SU-DHL-6 (cell line): Measurements from ENCODE around the gene CA12.

Experiments
- H2AFZ ChIP-seq: fragments of 200-600 bp; sonication (generic); 2 replicates; pipeline ENCODE4 v1.6.1; 2014; ENCODE audit warnings: low read depth, mild to moderate bottlenecking, moderate library complexity, mixed read lengths, antibody characterized with exemption, low read length; ENCODE audit not compliant: severe bottlenecking
- H3F3A ChIP-seq: fragments of 200-600 bp; shearing (Covaris generic); 2 replicates; pipeline ENCODE4 v1.6.0; 2016; ENCODE audit warnings: antibody characterized with exemption, mild to moderate bottlenecking; ENCODE audit not compliant: insufficient read depth
- H3K27ac ChIP-seq: fragments of 200-600 bp; sonication (generic); 2 replicates; pipeline ENCODE4 v1.5.1; 2016; ENCODE audit warnings: low read depth, mild to moderate bottlenecking, low read length, moderate library complexity, mixed read lengths
- H3K27me3 ChIP-seq: fragments of 200-600 bp; sonication (generic), shearing (Covaris generic); 2 replicates; pipeline ENCODE4 v1.6.0; 2014; ENCODE audit warnings: mild to moderate bottlenecking, low read length
- H3K36me3 ChIP-seq: fragments of 200-600 bp; sonication (generic); 2 replicates; pipeline ENCODE4 v1.6.1; 2014; ENCODE audit warnings: mild to moderate bottlenecking, low read length, mixed read lengths
- H3K4me2 ChIP-seq: fragments of 300-600, 200-600 bp; shearing (Covaris generic), sonication (generic); 2 replicates; pipeline ENCODE4 v1.6.0; 2014; ENCODE audit warnings: low read length, low read depth, mild to moderate bottlenecking; ENCODE audit not compliant: poor library complexity, severe bottlenecking
- H3K4me3 ChIP-seq: fragments of 200-600 bp; sonication (generic); 2 replicates; pipeline ENCODE4 v1.5.1; 2014; ENCODE audit warnings: antibody characterized with exemption, low read length, mild to moderate bottlenecking, mixed read lengths; ENCODE audit not compliant: insufficient read depth, poor library complexity, severe bottlenecking
- H3K79me2 ChIP-seq: fragments of 200-600 bp; sonication (generic); 2 replicates; pipeline ENCODE4 v1.6.1; 2014; ENCODE audit warnings: mild to moderate bottlenecking, low read length, moderate library complexity; ENCODE audit not compliant: insufficient read depth
- H3K9ac ChIP-seq: fragments of 200-600 bp; sonication (generic); 2 replicates; pipeline ENCODE4 v1.7.0; 2014; ENCODE audit warnings: mild to moderate bottlenecking, low read length
- H3K9me2 ChIP-seq: fragments of 200-600 bp; sonication (generic); replicated peaks from 2 replicates; pipeline ENCODE4 v1.6.1; 2014; ENCODE audit warnings: low read length; ENCODE audit not compliant: insufficient read depth
- H3K9me3 ChIP-seq: fragments of 200-600 bp; sonication (generic); 2 replicates; pipeline ENCODE4 v1.6.1; 2014; ENCODE audit warnings: low read length, mixed read lengths; ENCODE audit not compliant: insufficient read depth
- H4K20me1 ChIP-seq: fragments of 200-600 bp; sonication (generic); 2 replicates; pipeline ENCODE4 v1.6.1; 2014; ENCODE audit warnings: low read depth, mild to moderate bottlenecking, antibody characterized with exemption, low read length, moderate library complexity, mixed read lengths
- EZH2phosphoT487 ChIP-seq: fragments of 200-600 bp; sonication (generic), shearing (Covaris generic); conservative IDR thresholded peaks from 2 replicates; pipeline ENCODE4 v1.6.1; 2018; ENCODE audit warnings: mild to moderate bottlenecking, antibody characterized with exemption, low read length, moderate library complexity, mixed read lengths
- TF ChIP-seq, protein P1 (sequence below): fragments of 200-600 bp; sonication (generic); IDR thresholded peaks from one replicate; pipeline ENCODE4 v1.5.1; 2017; ENCODE audit warnings: antibody characterized with exemption, mild to moderate bottlenecking, low read length, moderate library complexity; ENCODE audit not compliant: insufficient read depth, poor library complexity, severe bottlenecking

Gene CA12

GRCh38 chr15:63381301-63382204, at the start of gene CA12:
Gene CA12 (minus strand): TSS chr15:63381846. CDS start chr15:63381720, 126 bp downstream.
- Histone ChIP-seq H3K36me3 (no peaks in the 10 kb centered on the region), H3K9ac (no peak within 1 kb of the TSS)

GRCh38 chr15:63430766-63431451, 49.3 kb upstream of the CA12 start:
- no peaks in the 10 kb centered on the region for H3K9me3 ChIP-seq

More at GRCh38 chr15:63381301-63382204, at the start of gene CA12:
- Histone ChIP-seq H3K4me2 (no peak within 1 kb of the TSS), H3K9me2 (no peaks in the 10 kb centered on the region), H3K27ac (no peak within 1 kb of the TSS), H3K79me2 (no peaks in the 10 kb centered on the region), H3K9me3 (no peaks in the 10 kb centered on the region), H3F3A (no peaks in the 10 kb centered on the region), H2AFZ (no peak within 1 kb of the TSS), H4K20me1 (no peaks in the 10 kb centered on the region), H3K27me3 (no peaks in the 10 kb centered on the region), H3K4me3 (no peak within 1 kb of the TSS)
- TF ChIP-seq EZH2phosphoT487, result no peak
- TF ChIP-seq, protein P1, sequence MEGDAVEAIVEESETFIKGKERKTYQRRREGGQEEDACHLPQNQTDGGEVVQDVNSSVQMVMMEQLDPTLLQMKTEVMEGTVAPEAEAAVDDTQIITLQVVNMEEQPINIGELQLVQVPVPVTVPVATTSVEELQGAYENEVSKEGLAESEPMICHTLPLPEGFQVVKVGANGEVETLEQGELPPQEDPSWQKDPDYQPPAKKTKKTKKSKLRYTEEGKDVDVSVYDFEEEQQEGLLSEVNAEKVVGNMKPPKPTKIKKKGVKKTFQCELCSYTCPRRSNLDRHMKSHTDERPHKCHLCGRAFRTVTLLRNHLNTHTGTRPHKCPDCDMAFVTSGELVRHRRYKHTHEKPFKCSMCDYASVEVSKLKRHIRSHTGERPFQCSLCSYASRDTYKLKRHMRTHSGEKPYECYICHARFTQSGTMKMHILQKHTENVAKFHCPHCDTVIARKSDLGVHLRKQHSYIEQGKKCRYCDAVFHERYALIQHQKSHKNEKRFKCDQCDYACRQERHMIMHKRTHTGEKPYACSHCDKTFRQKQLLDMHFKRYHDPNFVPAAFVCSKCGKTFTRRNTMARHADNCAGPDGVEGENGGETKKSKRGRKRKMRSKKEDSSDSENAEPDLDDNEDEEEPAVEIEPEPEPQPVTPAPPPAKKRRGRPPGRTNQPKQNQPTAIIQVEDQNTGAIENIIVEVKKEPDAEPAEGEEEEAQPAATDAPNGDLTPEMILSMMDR, result no peak

DNA sequence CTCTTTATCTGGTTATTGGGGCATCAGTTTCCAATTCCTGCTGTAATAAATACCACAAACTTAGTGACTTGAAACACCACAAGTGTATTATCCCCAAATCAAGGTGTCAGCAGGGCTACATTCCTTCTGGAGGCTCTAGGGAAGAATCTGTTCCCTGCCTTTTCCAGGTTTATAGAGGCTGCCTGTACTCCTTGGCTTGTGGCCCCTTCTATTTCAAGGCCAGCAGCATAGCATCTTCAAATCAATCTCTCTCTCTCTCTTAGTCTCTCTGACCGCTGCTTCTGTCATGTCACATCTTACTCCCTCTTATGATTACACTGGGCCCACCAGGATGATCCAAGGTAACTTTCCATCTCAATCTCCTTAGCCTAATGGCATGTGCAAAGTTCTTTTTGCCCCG, 44.9 kb upstream of the CA12 start:
- Histone ChIP-seq H3K36me3 (no peaks in the 10 kb centered on the region), H3K9me3 (no peaks in the 10 kb centered on the region), H3F3A (no peaks in the 10 kb centered on the region), H3K9ac (no peak overlapping the region), H3K4me3 (no peak overlapping the region), H3K4me2 (no peak overlapping the region), H3K27ac (no peak overlapping the region), H3K27me3 (no peaks in the 10 kb centered on the region), H2AFZ (no peak overlapping the region), H4K20me1 (no peaks in the 10 kb centered on the region), H3K9me2 (no peaks in the 10 kb centered on the region), H3K79me2 (no peaks in the 10 kb centered on the region)
- TF ChIP-seq EZH2phosphoT487, result no peak
- TF ChIP-seq, protein P1, result no peak

More at GRCh38 chr15:63430766-63431451, 49.3 kb upstream of the CA12 start:
- no peaks in the 10 kb centered on the region for H3K79me2 ChIP-seq
- H3K9ac ChIP-seq, result no peak overlapping the region
- no peak overlapping the region for H3K4me3 ChIP-seq
- no peak for TF ChIP-seq EZH2phosphoT487
- TF ChIP-seq, protein P1, result no peak
- no peaks in the 10 kb centered on the region for H3F3A ChIP-seq
- no peaks in the 10 kb centered on the region for H3K36me3 ChIP-seq
- H3K9me2 ChIP-seq, result no peaks in the 10 kb centered on the region
- no peak overlapping the region for H3K4me2 ChIP-seq
- no peak overlapping the region for H2AFZ ChIP-seq
- no peaks in the 10 kb centered on the region for H4K20me1 ChIP-seq
- H3K27ac ChIP-seq, result no peak overlapping the region
- no peaks in the 10 kb centered on the region for H3K27me3 ChIP-seq
